ENCODE results near the gene AIP.

The AIP gene

GRCh38 chr11:67538306-67538705 lies 55.5 kb downstream of the AIP start:
- DNase-seq = no peak

- DNase-seq = no peak
Measured at GRCh38 chr11:67538823-67539505, 56.1 kb downstream of the AIP start.

- DNase-seq = no peak
Measured at GRCh38 chr11:67539550-67539949, 56.7 kb downstream of the AIP start.
